ENCODE results near the gene PPEF1. TPM values are rescaled to one million over a fixed set of nuclear protein-coding genes. Genes with fewer than 3 reads are reported as not detected.

PPEF1 gene
- total RNA-seq, 2 donors from 2014 or later: 1.9 to 6.0 TPM

DNA sequence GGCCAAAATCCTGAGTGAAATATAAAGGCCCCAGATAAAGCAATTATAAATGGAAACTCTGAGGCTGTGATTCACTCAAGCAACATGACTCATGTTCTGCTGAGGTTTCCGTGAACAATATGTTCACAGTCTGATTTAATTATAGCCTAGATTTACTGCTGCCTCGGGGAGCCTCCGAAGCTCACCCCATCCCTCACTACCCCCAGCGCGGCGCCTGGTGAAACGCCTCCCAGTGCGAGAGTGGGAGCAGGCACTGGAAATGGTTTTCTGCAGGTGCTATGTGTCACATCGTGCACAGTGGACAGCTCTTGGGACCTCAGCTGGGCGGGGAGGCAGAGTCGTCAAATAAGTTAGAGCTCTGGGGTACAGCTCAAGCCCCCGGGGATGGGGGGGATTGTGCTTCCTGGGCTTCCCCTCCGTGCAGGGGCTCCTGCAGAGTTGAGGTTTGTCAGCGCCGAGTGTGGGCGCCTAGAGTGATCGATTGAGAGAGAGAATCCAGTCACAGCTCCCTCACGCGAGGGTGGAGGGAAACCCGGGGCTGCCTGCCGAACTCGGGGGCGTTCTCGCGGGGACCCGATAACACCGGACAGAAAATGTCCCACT, 165.8 kb downstream of the PPEF1 start:
- H3K9me3 ChIP-seq: no peaks in the 10 kb centered on the region
- H3K4me3 ChIP-seq: no peak overlapping the region
- H3K36me3 ChIP-seq: no peaks in the 10 kb centered on the region
- DNase-seq (ENCODE audit: low spot score): no peak
- no peak overlapping the region for H3K27ac ChIP-seq
- intact Hi-C loops (cut with DNase I): no loop called here
- 50% methylated on average over 17 of the region's 27 CpGs for WGBS
- no peaks in the 10 kb centered on the region for H3K4me1 ChIP-seq (replicated peaks)
- no peaks in the 10 kb centered on the region for H3K27me3 ChIP-seq (replicated peaks; ENCODE audit: insufficient read depth)
- TF ChIP-seq, protein P1, sequence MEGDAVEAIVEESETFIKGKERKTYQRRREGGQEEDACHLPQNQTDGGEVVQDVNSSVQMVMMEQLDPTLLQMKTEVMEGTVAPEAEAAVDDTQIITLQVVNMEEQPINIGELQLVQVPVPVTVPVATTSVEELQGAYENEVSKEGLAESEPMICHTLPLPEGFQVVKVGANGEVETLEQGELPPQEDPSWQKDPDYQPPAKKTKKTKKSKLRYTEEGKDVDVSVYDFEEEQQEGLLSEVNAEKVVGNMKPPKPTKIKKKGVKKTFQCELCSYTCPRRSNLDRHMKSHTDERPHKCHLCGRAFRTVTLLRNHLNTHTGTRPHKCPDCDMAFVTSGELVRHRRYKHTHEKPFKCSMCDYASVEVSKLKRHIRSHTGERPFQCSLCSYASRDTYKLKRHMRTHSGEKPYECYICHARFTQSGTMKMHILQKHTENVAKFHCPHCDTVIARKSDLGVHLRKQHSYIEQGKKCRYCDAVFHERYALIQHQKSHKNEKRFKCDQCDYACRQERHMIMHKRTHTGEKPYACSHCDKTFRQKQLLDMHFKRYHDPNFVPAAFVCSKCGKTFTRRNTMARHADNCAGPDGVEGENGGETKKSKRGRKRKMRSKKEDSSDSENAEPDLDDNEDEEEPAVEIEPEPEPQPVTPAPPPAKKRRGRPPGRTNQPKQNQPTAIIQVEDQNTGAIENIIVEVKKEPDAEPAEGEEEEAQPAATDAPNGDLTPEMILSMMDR (IDR thresholded peaks at IDR 0.05): no peak
- TF ChIP-seq POLR2A (IDR thresholded peaks at IDR 0.05): no peak
- peak; percentile 40 for TF ChIP-seq POLR2AphosphoS5 (IDR thresholded peaks at IDR 0.05)

DNA sequence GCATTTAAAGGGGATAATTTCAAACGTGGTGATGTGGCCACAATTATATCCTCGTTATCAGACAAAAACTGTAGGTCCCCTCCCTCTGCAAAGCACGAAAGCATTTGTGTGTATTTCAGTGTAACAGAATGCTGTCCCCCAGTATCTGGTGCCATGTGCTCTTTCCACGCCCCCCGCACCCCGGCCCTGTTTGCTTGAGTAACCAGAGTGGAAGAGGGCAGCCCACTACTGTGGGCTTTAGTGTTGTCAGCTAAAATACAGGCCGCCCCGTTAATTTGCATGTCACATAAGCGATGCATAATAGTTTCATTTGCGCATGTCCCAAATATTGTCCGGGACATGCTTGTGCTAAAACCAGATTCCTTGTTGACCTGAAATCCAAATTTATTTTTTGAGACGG, 166.4 kb downstream of the PPEF1 start:
- 100% methylated on average over 9 of the region's 12 CpGs for WGBS
- intact Hi-C loops (cut with DNase I): no loop called here
- H3K4me3 ChIP-seq: no peak overlapping the region
- no peaks in the 10 kb centered on the region for H3K36me3 ChIP-seq
- no peaks in the 10 kb centered on the region for H3K4me1 ChIP-seq (replicated peaks)
- no peak overlapping the region for H3K27ac ChIP-seq
- TF ChIP-seq, protein P1 (IDR thresholded peaks at IDR 0.05): no peak
- TF ChIP-seq POLR2A (IDR thresholded peaks at IDR 0.05) (no peak), POLR2AphosphoS5 (IDR thresholded peaks at IDR 0.05) (no peak)
- no peak for DNase-seq (ENCODE audit: low spot score)
- H3K27me3 ChIP-seq (replicated peaks; ENCODE audit: insufficient read depth): no peaks in the 10 kb centered on the region
- H3K9me3 ChIP-seq: no peaks in the 10 kb centered on the region

DNA sequence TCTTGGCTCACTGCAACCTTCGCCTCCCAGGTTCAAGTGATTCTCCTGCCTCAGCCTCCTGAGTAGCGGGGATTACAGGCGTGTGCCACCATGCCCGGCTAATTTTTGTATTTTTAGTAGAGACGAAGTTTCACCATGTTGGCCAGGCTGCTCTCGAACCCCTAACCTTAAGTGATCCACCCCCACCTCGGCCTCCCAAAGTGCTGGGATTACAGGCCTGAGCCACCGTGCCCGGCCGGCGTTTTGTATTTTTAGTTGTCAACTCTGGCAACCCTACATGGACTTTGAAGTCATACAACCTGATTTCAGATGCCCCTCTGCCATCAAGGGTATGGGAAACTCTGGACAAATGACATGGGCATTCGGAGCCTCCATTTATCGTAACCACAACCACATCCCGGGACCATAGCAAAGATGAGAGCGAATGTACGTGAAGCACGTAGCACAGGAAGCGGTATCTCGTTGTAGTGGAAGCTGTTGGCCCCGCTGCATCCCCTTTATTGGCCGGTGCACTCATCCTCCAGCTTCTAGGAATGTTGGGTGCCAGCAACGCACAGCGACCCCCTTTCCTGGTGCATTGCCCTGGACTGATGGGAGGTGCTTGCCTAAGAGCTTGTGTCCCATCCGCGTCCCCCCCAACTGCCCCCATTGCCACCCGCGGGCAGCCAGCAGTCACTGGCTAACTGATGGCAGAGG, 167.3 kb downstream of the PPEF1 start:
- TF ChIP-seq POLR2AphosphoS5 (IDR thresholded peaks at IDR 0.05) (no peak), POLR2A (IDR thresholded peaks at IDR 0.05) (no peak)
- TF ChIP-seq, protein P1 (IDR thresholded peaks at IDR 0.05): no peak
- H3K36me3 ChIP-seq: no peaks in the 10 kb centered on the region
- no peaks in the 10 kb centered on the region for H3K4me1 ChIP-seq (replicated peaks)
- H3K4me3 ChIP-seq: no peak overlapping the region
- no peak for DNase-seq (ENCODE audit: low spot score)
- intact Hi-C loops (cut with DNase I): no loop called here
- no peak overlapping the region for H3K27ac ChIP-seq
- no peaks in the 10 kb centered on the region for H3K9me3 ChIP-seq
- H3K27me3 ChIP-seq (replicated peaks; ENCODE audit: insufficient read depth): no peaks in the 10 kb centered on the region
- WGBS: 94% methylated on average over 20 of the region's 27 CpGs

DNA sequence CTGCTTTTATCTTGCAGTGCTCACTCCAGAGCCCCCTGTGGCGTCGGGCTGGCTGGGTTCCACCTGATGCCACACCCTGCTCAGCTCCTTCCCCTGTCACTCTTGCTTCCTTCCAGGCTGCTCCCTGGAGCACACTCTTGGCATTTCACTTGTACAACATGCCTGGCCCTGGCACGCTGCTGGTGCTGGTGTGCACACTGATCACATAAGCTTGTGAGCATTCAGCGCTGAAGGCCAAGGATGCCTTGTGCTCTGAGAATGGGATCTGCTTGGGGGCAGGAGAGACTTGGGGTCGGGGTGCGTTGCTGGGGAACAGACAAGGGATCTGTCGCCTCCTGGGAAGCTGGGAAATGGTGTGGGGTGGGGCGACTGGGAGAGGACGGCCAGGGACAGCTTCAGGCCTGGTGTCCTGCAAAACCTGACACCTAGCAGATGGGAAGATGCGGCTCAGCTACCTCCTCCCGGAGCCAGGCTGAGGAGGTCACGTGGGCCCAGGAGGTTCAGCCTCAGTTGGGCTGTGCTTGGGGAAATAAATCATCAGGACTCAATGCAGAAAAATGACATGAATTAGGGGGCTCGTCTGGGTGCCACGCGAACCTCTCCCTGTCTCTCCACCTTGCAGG, 167.9 kb downstream of the PPEF1 start:
- no peak overlapping the region for H3K27ac ChIP-seq
- no peak for DNase-seq (ENCODE audit: low spot score)
- intact Hi-C loops (cut with DNase I): no loop called here
- TF ChIP-seq, protein P1 (IDR thresholded peaks at IDR 0.05): no peak
- TF ChIP-seq POLR2AphosphoS5 (IDR thresholded peaks at IDR 0.05) (no peak), POLR2A (IDR thresholded peaks at IDR 0.05) (no peak)
- H3K4me1 ChIP-seq (replicated peaks): no peaks in the 10 kb centered on the region
- WGBS: 81% methylated on average over 14 of the region's 15 CpGs
- no peak overlapping the region for H3K4me3 ChIP-seq
- no peaks in the 10 kb centered on the region for H3K36me3 ChIP-seq
- no peaks in the 10 kb centered on the region for H3K27me3 ChIP-seq (replicated peaks; ENCODE audit: insufficient read depth)
- no peaks in the 10 kb centered on the region for H3K9me3 ChIP-seq
